Stimulated activated CD8-positive, alpha-beta memory T cell treated with anti-CD3 and anti-CD28 coated beads, Interleukin-4, amount 100 ng/mL, for 24 hours (primary cell): ENCODE results near the gene GPC3.
A peak's percentile ranks its signal among the peaks of the same experiment; 100 is the strongest.

Experiments used
- DNase-seq: peaks from one replicate; pipeline ENCODE4 v3.0.0-alpha.2; 2020; ENCODE audit warnings: low read depth

Gene GPC3

DNA sequence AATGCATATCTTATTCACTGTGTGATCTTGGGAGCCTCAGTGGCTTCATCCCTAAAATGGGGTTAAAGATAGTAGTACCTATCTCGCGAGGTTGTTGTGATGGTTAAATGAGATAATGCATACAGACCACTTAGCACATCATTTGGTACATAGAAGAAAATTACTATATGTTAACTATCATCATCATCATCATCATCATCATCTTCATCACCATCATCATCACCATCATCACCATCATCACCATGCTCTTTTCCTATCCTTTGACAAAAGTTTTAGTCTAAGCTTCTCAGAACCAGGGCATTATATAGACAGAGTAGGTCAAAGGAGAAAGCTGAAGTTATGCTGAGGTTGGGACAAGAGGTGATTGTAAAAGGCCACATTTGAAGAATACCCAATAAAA, 145.0 kb downstream of the GPC3 start:
- DNase-seq, result no peak

DNA sequence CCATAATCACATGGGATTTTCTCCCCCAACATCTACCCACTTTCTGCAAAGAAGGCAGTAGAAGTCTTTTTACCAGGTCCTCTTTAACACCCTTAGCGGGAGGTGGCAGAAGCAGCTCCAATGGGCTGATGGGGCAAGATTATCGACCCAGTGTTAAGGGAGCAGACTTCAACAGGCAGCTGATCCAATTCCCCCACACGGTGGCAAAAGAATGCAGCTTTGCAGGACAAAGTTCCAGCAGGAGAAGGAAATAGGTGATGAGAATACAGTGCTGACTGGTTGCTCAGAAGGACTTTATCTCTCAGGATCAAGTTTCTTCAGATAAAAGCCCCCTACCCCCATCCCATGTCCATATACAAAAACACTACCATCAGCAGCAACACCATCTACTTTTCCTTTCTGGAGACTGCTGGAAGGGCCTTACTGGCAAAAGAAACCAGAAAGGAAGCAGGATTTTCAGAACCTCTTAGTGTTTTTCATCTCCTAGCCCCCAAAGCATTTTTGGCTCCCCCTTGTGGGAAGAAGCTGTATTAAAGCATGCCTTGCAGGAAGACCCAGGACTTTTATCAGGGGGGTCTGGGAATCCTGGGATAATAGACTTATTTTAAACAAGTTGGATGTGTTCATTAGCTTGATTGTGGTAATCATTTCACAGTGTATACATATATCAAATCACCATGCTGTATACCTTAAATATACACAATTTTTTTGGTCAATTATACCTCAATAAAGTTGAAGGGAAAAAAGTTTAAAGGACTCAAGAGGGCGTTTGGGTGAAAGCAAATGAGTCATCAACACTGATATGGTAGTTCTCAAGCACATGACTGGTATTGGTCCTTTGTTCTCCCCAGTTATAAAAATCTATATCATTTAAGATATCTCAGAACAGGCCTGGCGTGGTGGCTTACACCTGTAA, 146.4 kb downstream of the GPC3 start:
- no peak for DNase-seq

DNA sequence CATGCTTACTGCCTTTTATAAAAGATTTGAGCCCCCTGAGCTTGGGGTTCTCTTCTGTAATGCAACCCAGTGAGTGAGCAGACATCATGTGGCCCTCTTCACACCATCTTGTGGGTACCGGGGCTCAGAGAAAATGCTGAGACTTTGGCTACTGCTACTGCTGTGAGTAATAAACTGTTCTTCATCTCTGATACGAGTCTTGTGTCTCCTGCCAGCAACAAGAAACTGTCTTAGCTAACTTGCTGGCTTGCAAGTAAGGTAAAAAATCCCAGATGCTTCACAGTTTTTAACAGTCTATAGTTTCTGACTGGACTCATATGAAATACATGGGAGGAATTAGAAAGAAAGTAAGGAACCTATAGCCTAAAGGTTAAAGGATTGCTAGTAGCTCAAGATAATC, 148.3 kb downstream of the GPC3 start:
- no peak for DNase-seq

DNA sequence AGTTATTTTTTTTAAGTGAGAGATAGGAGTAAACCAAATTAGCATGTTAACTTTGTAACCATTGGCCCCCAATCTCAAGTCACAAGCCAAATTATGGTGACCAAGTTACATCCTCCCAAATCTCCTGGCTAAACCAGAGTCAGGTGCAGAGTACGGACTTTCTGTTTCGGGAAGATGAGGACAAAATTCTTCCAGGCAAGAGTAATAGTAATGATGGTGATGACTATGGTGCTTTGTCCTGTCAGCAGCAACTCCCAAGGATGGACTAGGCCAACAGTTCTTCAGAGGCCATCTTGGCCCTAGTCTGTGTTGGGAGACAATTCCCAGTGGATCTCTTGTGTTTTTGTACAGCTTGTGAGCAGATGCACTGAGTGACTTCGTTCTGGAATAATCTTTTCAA, 148.8 kb downstream of the GPC3 start:
- DNase-seq, result no peak

DNA sequence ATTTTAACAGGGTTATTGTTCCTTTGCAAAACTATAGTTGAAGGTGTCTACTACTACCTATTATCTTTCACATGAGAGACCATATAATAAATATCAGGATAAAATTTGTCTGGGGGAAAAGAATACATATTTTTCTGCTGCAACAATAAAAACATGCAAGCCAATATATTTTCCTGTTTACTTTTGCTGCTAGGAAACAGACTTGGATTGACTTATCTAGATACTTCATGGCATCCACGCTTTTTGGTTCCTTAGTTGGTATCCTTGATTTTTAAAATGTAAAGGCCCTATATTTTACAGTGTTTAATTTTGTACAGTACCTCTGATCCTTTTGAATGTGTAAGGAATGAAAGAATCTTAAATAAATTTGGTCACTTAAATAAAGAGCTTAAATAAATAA, 150.6 kb downstream of the GPC3 start:
- no peak for DNase-seq

DNA sequence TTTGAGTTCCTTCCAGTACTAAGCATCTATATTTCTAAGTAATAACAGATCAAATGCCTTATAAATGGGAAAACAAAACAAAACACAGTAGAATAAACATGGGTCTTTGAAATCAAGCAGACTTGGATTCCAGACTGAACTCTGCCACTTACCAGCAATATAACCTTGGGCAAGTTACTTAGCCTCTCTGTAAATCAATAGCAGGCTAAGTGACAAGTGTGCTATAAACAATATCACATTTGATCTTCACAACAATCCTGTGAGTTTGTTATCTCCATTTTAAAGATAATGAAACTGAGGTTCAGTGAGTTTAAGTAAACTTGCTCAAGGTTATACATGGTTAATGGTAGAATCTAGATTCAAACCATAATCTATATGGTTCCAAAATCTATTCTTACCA, 165.8 kb downstream of the GPC3 start:
- no peak for DNase-seq

DNA sequence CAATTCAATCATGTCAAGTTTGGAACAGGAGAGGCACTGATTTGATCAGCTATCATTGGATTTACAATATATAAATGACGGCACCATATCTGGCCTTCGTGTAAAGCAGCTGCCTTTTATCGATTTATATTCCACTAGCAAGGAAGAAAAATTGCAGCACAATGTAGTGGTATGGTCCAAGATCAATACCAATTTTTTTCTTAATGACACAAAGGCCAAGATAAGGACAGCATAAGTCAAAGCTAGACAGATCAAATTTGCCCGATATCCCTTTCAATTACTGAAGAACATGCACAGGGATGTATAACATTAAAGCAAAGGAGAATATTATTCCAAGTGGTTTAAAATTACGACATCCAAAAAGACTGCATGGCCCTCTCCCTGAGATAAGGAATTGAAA, 167.4 kb downstream of the GPC3 start:
- DNase-seq, result no peak

DNA sequence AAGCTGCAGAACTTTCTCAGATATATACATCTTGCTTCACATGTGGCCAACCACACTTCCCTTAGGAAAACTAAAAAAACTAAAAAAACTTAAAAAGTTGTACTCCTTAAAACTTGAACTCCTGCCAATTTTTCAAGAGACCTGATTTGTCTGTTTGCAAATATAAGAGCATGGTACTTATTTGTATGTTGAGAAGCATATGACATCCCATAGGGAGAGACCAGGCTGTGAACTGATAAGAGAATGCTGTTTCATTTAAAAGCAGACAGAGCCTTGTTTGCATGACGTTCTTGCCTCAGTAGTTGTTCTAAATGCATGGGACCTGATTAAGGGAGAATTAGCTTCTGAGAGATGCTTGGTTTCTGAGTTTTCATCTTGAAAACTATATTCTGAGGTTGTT, 169.9 kb downstream of the GPC3 start:
- DNase-seq, result no peak

DNA sequence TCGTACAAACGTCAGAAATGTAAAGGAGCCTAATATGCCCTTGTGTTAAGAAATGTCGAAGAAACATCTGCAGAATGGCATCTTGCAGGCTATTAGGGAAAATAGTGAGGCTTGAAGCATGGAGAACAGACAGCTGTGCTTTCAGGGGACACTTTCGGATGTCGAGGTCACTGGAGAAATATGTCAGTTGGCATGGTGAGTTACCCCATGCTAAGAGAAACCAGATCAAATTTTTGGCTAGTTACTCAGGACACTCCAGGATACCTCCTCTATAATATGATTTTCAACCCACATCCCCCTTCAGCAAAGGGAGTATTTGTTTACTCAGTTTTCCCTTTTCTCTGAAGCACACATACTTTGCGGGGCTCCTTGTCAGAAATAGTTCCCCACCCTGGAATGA, 171.4 kb downstream of the GPC3 start:
- DNase-seq, result no peak

DNA sequence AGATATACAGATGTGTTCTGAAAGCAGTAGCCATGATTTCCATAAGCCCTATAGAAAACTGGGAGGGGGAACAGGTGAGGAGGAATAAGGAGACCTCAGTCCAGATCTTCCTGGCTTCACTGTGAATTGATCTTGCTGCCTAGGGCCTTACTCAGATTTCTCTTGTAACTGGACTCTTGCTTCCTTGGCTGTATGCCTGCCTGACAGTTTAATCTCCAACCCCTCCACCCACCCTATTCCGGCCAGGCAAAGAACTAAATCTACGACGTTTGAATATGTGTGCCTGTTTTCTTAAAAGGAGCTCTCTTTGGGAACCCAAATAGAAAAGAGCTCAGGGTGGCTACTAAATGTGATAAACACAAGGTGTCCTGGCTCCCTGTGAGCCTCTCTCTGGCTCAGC, 173.0 kb downstream of the GPC3 start:
- DNase-seq, result no peak

DNA sequence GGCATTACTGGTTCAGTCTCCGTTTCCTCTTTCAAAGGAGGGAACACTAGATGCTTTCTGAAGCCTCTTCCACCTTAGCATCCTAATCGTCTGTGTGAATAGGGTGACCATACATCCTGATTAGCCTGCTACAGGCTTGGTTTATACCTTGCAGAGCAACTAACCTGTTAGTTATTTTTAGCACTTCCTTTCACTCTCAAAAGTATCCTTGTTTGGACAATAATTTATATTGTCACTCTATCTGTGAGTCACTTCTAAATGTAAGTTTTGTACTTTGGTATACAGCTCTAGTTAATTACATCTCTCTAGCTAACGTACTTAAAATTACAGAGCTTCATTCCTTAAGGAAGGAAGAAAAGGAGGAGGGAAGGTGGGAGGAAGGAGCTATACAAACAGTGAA, 174.5 kb downstream of the GPC3 start:
- DNase-seq, result no peak

DNA sequence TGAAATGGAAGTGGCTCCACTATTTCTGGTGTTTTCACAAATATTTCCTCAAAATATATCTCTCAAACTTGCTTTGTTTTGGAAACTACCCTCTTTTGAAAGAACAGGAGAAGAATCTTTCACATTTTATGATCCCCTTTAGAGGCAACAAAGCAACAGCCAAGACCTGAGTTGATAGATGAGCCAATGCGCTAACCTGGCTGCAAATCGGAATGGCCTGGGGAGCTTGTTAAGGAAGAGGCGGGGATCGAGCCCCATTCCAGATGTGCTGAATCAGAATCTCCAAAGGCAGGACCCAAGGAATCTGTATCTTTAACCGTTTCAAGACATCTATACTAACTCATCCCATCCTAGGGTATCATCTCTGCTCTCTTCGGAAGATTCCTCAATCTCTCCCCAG, 181.3 kb downstream of the GPC3 start:
- no peak for DNase-seq

DNA sequence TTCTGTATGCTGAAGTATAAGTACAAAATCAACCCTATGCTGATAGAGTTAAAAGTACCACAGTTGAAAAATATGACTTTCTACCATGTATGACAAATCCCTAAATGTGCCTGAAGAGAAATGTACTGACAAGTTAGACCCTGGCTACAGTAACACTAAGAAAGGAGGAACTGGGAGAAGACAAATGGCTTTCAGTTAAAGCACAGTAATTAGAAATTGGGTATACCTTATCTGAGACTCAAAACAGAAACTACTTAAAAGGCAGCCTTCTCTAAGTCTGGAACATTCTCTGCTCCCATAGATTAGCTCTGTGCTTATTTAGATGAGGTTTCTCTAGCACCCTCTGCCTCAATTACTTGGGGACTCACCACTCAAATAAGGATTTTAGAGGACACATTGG, 189.1 kb downstream of the GPC3 start:
- no peak for DNase-seq

DNA sequence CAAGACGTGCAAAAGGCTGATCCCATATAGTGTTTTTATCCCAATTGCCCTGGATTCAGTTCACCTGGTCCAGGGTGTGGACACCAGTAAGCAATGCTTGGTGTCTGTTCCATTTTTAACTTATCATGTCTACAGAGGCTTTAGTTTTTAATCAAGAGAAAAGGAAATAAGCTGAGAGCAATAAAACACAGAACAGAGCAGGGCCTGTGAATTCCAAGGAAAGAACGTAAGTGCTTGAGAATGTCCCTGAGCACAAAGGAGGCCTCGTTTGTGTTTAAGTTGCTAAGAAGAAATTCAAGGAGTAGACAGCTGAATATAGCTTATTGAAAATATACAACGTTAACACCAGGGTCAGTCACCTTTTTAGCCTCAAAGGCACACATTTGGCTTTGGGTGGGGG, 191.3 kb downstream of the GPC3 start:
- no peak for DNase-seq

DNA sequence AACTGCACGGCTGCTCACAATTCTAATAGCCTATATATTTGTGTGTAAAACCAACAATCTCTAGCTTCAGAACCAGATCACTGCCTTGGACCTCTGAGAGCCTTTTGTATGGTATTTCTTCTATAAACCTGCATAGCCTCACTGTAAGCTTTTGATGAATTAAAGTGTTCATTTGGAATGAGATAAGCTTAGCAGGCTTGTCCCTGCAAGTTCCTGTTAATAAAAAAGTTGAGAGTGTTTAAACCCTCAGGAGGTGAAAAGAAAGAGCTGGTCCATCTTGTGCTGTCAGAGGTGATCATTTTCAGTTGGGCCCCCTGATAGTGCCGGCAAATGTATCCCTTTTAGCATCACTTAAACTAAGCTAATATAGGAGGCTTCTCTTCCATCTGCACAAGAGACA, 191.8 kb downstream of the GPC3 start:
- DNase-seq, result no peak

DNA sequence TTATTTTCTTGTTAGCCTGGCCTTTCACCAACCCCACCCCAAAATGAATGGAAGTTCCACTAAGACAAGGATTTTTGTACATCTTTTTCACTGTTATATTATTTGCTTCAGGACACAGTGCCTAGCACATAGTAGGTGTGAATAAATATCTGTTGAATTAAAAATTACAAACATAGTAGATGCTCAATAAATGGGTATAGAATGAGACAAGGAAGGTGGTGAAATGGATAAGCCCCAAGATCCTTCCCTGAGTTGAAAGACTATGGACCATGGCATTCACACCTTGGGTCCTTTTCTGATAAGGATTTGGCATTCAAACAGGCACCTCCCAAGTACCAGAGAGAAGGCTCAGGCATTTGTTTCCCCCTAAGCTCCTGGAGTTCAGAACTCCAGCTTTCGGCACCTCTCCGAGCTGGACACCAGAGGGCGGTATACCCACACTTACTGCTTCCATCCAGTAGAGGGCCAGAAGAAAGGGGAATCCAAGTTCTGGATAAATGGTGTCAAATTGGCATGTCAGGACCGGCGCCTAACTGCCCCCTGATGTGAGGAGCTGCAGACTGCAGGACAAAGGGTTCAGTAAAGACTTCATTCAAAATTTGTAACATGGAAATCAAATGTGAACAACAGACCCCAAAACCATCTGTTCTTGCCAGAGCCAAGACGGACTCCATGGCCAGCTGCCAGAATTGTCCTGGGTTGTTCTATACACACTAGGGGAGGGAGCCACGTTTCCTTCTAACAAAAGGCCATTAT, 193.0 kb downstream of the GPC3 start:
- peak; percentile 46 for DNase-seq

DNA sequence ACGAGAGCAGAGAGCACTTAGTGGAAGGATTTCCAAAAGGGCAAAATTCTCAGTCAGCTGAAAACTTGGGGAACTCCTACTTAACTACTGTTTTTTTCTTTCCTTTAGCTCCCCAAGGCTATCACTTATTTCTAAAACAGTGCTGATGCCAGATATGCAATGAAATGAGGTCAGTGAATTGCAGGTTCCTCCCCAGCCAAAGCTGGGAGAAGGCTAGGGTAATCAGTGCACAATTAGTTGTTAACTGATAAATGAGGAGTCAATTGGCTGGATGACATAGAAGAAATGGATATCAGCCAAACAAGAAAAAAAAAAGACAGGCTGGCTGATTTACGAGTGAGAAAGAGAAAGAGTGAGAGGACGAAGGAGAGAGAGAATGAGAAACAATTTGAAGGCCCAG, 195.6 kb downstream of the GPC3 start:
- DNase-seq, result no peak

DNA sequence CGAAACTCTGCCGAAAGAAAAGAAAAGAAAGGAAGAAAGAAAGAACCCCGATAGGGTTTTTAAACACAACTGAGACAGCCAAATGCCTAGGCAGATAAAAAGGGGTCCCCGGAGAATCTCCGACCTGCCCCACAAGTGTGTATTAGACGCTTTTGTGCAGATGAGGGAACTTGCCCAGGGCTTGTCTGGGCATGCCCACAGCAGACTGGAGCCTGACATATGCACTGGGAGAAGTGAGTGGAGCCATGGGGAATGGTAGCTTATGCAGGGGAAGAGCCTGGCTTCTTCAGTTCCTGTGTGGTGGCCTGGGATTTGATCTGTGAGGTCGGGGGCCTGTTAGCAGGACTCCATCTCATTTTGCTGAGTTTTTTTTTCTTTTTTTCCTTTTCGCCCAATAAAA, 199.0 kb downstream of the GPC3 start:
- DNase-seq, result no peak

DNA sequence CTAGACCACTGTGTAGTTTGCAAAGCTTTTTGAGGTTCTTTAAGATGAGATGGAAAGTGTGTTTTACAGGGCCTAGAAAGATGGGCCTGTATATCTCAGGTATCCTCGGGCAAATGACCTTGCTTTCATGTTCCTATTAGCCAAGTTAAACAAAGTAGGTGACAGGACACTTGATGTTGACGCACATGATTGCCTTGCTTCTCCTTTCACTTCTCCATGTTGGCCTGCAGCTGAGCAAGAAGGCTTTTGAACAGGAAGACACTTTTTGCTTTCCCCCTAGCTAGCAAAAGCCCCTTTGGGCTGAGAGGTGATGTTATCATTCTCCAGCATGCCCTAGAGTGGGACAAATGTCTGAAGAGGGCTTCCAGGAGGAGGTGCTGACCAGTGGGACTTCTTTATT, 202.1 kb downstream of the GPC3 start:
- no peak for DNase-seq

DNA sequence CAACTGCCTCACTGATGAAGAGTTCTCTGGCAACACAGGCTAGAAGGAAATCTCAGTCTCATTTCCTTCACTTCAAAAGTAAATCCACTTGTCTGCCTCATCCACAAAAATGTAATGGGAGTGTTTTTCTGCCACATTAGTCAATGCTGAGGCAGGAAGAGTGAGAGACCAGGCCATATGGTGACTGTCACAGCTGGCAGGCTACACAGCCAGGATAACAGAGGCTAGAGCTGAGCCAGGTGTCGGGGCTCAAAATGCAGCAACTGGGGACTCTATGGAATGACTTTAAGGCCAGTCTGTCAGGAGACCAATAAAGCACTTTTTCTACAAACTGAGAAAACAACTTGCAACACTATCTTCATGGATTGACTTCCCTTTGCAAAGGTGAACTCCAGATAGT, 204.2 kb downstream of the GPC3 start:
- no peak for DNase-seq

DNA sequence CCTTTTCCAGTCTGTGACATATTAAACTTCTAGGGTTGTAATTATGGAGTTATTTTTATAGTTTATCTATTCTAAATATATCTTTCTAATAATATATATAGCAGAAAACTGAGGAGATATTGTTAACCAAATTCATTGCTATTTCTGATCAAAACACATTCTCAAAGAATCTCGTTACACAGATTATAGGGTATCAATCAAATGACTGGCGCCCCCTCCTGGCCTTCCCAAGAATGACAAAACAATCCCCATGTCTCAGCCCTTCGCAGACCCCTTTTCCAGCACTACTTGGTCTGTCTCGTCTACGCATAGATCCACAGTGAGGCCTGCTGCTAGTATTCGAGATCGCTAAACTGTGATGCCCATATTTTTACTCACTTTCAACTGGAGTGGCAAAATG, 209.3 kb downstream of the GPC3 start:
- peak; percentile 18 for DNase-seq

DNA sequence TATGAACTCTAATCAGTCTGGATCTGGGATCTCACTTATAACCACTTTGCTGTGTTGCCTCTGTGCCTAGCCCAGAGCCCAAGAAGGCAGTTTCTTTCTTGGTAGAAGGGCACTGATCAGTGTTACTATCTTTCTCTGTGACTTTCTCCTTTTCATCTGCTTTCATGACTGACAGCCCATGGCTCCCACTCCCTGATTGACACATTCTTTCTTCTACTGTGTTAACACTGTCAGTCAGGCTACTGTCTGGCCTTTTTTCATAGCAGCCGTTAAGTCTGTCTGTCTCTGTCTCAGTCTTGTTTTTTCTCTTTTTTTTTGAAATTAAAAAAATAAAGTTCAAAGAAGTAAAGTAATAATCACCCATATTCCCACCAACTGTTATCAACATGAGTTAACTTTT, 210.6 kb downstream of the GPC3 start:
- no peak for DNase-seq

DNA sequence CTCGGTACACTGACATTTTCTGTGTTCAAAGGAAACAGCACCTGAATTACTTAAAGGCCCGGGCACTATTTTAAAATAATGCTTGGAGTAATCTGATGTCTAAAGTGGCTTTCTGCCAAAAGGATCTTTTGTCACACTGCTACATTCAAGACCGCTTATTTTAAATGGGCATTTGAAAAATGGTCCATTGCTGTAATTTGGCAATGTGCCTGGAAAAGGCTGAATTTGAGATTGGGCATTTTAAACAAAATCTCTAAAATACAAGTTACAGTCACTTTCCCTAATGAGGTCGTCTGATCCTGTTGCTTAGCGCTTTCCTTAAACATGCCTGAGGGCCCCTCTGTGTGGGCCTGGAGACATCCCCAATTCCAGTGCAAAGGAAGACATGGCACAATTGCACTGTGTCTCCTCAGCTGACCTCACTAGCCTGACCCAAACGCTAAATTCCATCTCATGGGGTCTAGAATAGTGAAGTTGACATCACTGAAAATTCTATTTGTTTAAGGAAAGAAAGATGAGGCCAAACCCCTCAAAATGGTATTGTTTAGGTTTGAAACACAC, 214.2 kb downstream of the GPC3 start:
- no peak for DNase-seq
